GM12865 (cell line): ENCODE data around the gene C2orf78.

Source experiments
- DNase-seq: peaks from one replicate; pipeline ENCODE4 v3.0.0; 2010; ENCODE audit warnings: low read depth
- H3K4me3 ChIP-seq: 2 replicates; pipeline ENCODE4 v1.5.1; 2011; ENCODE audit warnings: mild to moderate bottlenecking, low read depth, low read length, control low read depth
- TF ChIP-seq, protein P1 (sequence below): IDR thresholded peaks from 2 replicates; pipeline ENCODE4 v1.5.1; 2011; ENCODE audit warnings: low read length, control low read depth, low read depth, inconsistent platforms; ENCODE audit not compliant: insufficient read depth; ENCODE audit errors: missing control alignments

C2orf78 gene

DNA sequence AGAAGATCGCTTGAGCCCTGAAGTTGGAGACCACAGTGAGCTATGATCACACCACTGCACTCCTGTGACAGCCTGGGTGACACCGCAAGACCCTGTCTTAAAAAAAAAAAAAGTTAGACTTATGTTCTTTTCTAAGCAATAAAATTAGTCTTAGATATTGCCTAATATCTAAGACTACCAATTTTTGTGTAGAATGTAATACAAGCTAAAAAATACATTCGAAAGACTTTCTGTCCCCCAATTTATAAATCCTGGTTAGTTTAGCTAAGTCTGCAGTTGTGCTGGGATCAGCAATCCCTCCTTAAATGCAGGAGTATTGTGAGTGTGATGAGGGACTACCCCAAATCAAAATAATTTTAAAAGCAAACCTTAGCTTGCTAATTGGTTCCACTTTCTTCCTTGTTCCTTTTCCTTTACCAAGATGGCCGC, 44.4 kb downstream of the C2orf78 start:
- TF ChIP-seq, protein P1, sequence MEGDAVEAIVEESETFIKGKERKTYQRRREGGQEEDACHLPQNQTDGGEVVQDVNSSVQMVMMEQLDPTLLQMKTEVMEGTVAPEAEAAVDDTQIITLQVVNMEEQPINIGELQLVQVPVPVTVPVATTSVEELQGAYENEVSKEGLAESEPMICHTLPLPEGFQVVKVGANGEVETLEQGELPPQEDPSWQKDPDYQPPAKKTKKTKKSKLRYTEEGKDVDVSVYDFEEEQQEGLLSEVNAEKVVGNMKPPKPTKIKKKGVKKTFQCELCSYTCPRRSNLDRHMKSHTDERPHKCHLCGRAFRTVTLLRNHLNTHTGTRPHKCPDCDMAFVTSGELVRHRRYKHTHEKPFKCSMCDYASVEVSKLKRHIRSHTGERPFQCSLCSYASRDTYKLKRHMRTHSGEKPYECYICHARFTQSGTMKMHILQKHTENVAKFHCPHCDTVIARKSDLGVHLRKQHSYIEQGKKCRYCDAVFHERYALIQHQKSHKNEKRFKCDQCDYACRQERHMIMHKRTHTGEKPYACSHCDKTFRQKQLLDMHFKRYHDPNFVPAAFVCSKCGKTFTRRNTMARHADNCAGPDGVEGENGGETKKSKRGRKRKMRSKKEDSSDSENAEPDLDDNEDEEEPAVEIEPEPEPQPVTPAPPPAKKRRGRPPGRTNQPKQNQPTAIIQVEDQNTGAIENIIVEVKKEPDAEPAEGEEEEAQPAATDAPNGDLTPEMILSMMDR = no peak
- H3K4me3 ChIP-seq = peak overlapping the region; percentile 69
- no peak for DNase-seq

GRCh38 chr2:73828818-73829570, 45.0 kb downstream of the C2orf78 start, which contains the start of gene STAMBP:
Gene STAMBP, plus strand, starts transcription at chr2:73828961. Its CDS starts 1,896 bp downstream, at chr2:73830857.
- H3K4me3 ChIP-seq = peak within 1 kb of the TSS; percentile 69
- TF ChIP-seq, protein P1 = no peak
- DNase-seq = peak; percentile 96

GRCh38 chr2:73830871-73831401, 47.0 kb downstream of the C2orf78 start:
- TF ChIP-seq, protein P1 = no peak
- no peak for DNase-seq
- no peak overlapping the region for H3K4me3 ChIP-seq

DNA sequence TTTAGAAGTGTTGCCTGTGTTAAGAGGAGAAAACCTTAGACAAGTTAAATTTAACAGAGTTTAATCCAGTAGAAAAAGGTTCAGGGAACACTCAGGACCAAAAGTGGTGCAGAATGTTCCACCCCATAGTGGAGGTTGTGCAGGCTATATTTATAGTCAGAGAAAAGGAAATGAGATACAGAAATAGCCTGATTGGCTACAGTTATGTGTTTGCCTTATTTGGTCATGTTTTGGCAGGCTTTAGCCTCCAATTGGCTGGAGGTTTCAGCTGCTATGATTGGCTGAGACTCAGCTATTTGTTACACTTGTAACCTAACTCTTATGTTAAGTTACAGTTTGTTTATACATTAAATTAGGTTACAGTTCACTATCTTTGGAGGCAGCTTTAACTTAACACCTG, 48.9 kb downstream of the C2orf78 start:
- TF ChIP-seq, protein P1 = no peak
- no peak overlapping the region for H3K4me3 ChIP-seq
- peak; percentile 24 for DNase-seq

GRCh38 chr2:73836141-73836943, 52.4 kb downstream of the C2orf78 start:
- no peak overlapping the region for H3K4me3 ChIP-seq
- no peak for DNase-seq
- TF ChIP-seq, protein P1 = no peak

DNA sequence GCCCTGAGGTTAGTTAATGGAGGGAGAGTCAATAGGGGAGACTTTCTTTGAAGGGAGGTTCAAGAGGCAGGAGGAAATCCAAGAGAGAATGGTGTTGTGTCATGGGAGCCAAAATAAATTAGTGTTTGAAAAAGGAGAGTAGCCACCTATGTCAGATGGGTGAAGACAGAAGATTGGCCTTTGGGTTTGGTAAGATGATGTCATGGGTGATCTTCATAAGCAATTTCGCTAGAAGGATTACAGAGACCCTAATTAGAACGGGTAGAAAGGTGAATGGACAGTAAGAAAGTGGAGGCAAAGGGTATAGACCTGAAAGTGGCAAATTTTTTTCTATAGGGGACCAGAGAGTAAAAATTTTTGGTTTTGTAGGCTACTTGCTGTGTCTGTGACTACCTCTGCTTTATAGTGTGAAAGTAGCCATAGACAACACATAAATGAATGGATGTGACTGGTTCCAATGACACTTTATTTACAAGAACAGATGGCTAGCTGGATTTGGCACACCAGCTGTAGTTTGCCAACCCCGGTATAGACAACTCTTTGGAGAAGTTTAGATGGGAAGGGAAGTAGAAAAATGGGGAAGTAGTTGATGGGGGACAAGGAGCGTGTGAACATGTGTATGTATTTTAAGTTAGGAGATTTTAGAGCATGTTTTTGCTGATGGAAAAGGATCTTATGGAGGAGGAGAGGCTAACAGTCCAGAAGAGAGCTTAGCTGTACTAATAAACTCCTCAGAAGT, 54.0 kb downstream of the C2orf78 start:
- TF ChIP-seq, protein P1 = no peak
- no peak for DNase-seq
- H3K4me3 ChIP-seq = no peak overlapping the region
